K562 (cell line): ENCODE measurements around the gene COP1. TPM values are rescaled to one million over a fixed set of nuclear protein-coding genes. Genes with fewer than 3 reads are reported as not detected.
A peak's percentile ranks its signal among the peaks of the same experiment; 100 is the strongest.

ENCODE experiments used
- ATAC-seq: fragments of 200-7000 bp; cut with Tn5 transposase; 3 replicates; pipeline ENCODE4 v1.9.1; 2020; ENCODE audit warnings: moderate library complexity
- BruUV-seq: library from RNA; stranded (reverse); fragments of 400-500 nt; replicated peaks from 2 replicates; lab custom pipeline; 2021; lab: Mats Ljungman, UMichigan
- CTCF ChIA-PET: fragments of 300-600 bp; formaldehyde crosslinking; extraction: SDS; loops from one replicate; lab custom pipeline; 2021; ENCODE audit warnings: low intra/inter-chr PET ratio; lab: Yijun Ruan, JAX
- POLR2A ChIA-PET: fragments of 300-600, 350-650 bp; sonication (Branson Sonifier 250); formaldehyde crosslinking; extraction: SDS; loops from one replicate; lab custom pipeline; 2021; ENCODE audit warnings: antibody characterized with exemption, inconsistent platforms; lab: Yijun Ruan, JAX
- DNase-seq, 4 experiments: peaks; one replicate each; pipeline versions ENCODE4 v3.0.0 to v3.0.0-alpha.2; 2011 to 2018; ENCODE audit warnings: low spot score in 3 of 4, mixed read lengths in 3 of 4; ENCODE audit errors: extremely low read depth in 1 of 4
- FAIRE-seq: peaks from 2 replicates; lab custom pipeline; 2011; peaks lifted over from hg19 to GRCh38; lab: Jason Lieb, UNC
- H2AFZ ChIP-seq: 2 replicates; pipeline ENCODE4 v1.6.0; 2011; ENCODE audit warnings: low read depth, low read length, control low read depth, inconsistent platforms
- H3K27ac ChIP-seq: fragments of 200-600 bp; 3 replicates; pipeline ENCODE4 v1.8.0; 2011; ENCODE audit warnings: low read depth, mild to moderate bottlenecking, control low read depth, inconsistent platforms, low read length, moderate library complexity, mixed read lengths; ENCODE audit errors: extremely low read depth
- H3K27me3 ChIP-seq, 2 experiments: fragments of 300-600 bp in 1 of 2; 2 replicates in 1 of 2; 3 replicates in 1 of 2; pipeline versions ENCODE4 v1.6.0 to v1.8.0; 2011; ENCODE audit warnings: inconsistent platforms in 2 of 2, low read length in 2 of 2, mild to moderate bottlenecking in 1 of 2, mixed read lengths in 1 of 2, moderate library complexity in 1 of 2; ENCODE audit not compliant: control insufficient read depth in 2 of 2, insufficient read depth in 2 of 2
- H3K36me3 ChIP-seq: fragments of 300-600 bp; 3 replicates; pipeline ENCODE4 v1.8.0; 2011; ENCODE audit warnings: mild to moderate bottlenecking, low read length, inconsistent platforms; ENCODE audit not compliant: control insufficient read depth, insufficient read depth
- H3K4me1 ChIP-seq, 2 experiments: fragments of 200-600 bp in 1 of 2; replicated peaks in 1 of 2; 2 replicates in 1 of 2; 3 replicates in 1 of 2; pipeline versions ENCODE4 v1.5.1 to v1.8.0; 2011; ENCODE audit warnings: inconsistent platforms in 2 of 2, low read length in 2 of 2, mild to moderate bottlenecking in 1 of 2, mixed read lengths in 1 of 2, moderate library complexity in 1 of 2; ENCODE audit not compliant: control insufficient read depth in 2 of 2, insufficient read depth in 2 of 2
- H3K4me2 ChIP-seq: 2 replicates; pipeline ENCODE4 v1.6.1; 2011; ENCODE audit warnings: low read length, control low read depth, inconsistent platforms, mixed read lengths; ENCODE audit not compliant: insufficient read depth
- H3K4me3 ChIP-seq: fragments of 200-600 bp; sonication (generic), shearing (Covaris generic); 2 replicates; pipeline ENCODE4 v1.5.1; 2016; ENCODE audit warnings: control low read depth, inconsistent platforms
- H3K79me2 ChIP-seq: fragments of 200-600 bp; 3 replicates; pipeline ENCODE4 v1.8.0; 2011; ENCODE audit warnings: low read length, inconsistent platforms; ENCODE audit not compliant: control insufficient read depth, insufficient read depth
- H3K9ac ChIP-seq, 2 experiments: 2 replicates each; pipeline versions ENCODE4 v1.6.0 to v1.6.1; 2011; ENCODE audit warnings: low read depth in 2 of 2, low read length in 2 of 2, control low read depth in 1 of 2, inconsistent platforms in 1 of 2, mild to moderate bottlenecking in 1 of 2, mixed read lengths in 1 of 2; ENCODE audit not compliant: insufficient read depth in 1 of 2
- H3K9me1 ChIP-seq: one replicate; pipeline ENCODE4 v1.6.0; 2011; ENCODE audit warnings: inconsistent platforms, mild to moderate bottlenecking, low read length, moderate library complexity; ENCODE audit not compliant: control insufficient read depth, insufficient read depth
- H3K9me3 ChIP-seq: replicated peaks from 2 replicates; pipeline ENCODE4 v1.5.1; 2011; ENCODE audit warnings: low read depth, low read length, inconsistent platforms; ENCODE audit not compliant: control insufficient read depth, insufficient read depth
- H4K20me1 ChIP-seq: replicated peaks from 2 replicates; pipeline ENCODE4 v1.6.1; 2011; ENCODE audit warnings: low read length, inconsistent platforms, mixed read lengths; ENCODE audit not compliant: control insufficient read depth, insufficient read depth
- HDAC8 ChIP-seq: fragments of 450-650 bp; IDR thresholded peaks from 2 replicates; pipeline ENCODE4 v1.6.1; 2016; ENCODE audit warnings: mild to moderate bottlenecking, missing genetic modification characterization, moderate library complexity, missing compliant biosample characterization
- STAT5B ChIP-seq: fragments of 250-450 bp; sonication (Bioruptor Pico); IDR thresholded peaks from 2 replicates; pipeline ENCODE4 v1.8.0; 2021; ENCODE audit warnings: mild to moderate bottlenecking, inconsistent platforms
- ZNF316 ChIP-seq: fragments of 450-650 bp; IDR thresholded peaks from 2 replicates; pipeline ENCODE4 v1.6.1; 2016
- WGBS: fragments of 100-300 bp; shearing (Covaris generic); methylation state at CpG from one replicate; pipeline ENCODE4 v1.1.6; 2016; ENCODE audit warnings: low coverage, mixed read lengths; ENCODE audit not compliant: insufficient coverage; ENCODE audit errors: missing lambda C conversion rate; 5-methylcytosine and 5-hydroxymethylcytosine counted together
- in situ Hi-C: fragments of 300-500 bp; cut with MboI; formaldehyde crosslinking; loops from 4 replicates; pipeline ENCODE4 v1.15.0; 2018; ENCODE audit warnings: inconsistent platforms, mixed read lengths
- intact Hi-C: fragments of 100-400 bp; cut with micrococcal nuclease; formaldehyde crosslinking; loops from 2 replicates; pipeline ENCODE4 v1.14.2; 2022
- polyA plus RNA-seq, 8 experiments: library from polyadenylated mRNA; depleted of rRNA in 4 of 8; stranded (reverse) in 5 of 8; unstranded in 3 of 8; fragments of >200 nt; fragmentation: Nextera tagmentation in 2 of 8; fragmentation: Illumina TruSeq in 1 of 8; extraction: Ambion mirVana in 2 of 8; extraction: Trizol in 1 of 8; gene quantifications; 2 replicates each; pipeline versions ENCODE4 v1.2.1 to v1.2.3, GENCODE V29; 2011 to 2014; ENCODE audit warnings: inconsistent platforms in 1 of 8, missing spikeins in 1 of 8
- total RNA-seq, 7 experiments: library from RNA; depleted of rRNA in 6 of 7; stranded (reverse); fragments of >200 nt in 6 of 7; fragmentation: Illumina TruSeq in 2 of 7; extraction: Trizol in 2 of 7; gene quantifications; 2 replicates each; pipeline versions ENCODE4 v1.2.1 to v1.2.3, GENCODE V29; 2011 to 2021; ENCODE audit warnings: low replicate concordance in 1 of 7

Gene COP1
- total and polyA plus RNA-seq, 9 of the 15 experiments (the other 6 are each of a cell fraction or from before 2014, with no cell fraction given) = 25.8 to 77.7 (median 58.6) TPM

DNA sequence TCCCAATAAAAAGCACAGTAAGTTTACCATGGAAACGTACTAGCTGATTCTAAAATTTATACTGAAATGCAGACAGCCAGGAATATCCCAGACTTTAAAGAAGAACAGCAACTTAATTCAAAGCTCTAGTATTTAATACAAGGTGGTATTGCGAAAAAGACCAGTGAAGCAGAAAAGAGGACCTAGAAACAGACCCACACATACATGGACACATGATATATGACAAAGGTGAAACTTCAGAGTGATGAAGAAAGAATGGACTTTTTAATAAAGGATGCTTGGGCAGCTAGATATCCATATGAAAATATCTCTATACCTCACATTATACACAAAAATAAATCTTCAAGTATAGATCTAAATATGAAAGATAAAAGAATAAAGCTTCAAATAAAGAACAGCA lies 62.6 kb downstream of the COP1 start:
- Histone ChIP-seq H2AFZ (no peak overlapping the region), H3K36me3 (peaks cover 8% of the 10 kb centered on the region; the same call in 2 of the 3 replicates), H3K79me2 (peaks cover 26% of the 10 kb centered on the region), H3K4me2 (no peak overlapping the region), H3K4me1 (no peaks in the 10 kb centered on the region; a peak in 1 of 5 replicates), H3K9me3 (no peaks in the 10 kb centered on the region), H3K27me3 (no peaks in the 10 kb centered on the region), H3K27ac (no peak overlapping the region), H3K9ac (no peak overlapping the region), H4K20me1 (no peaks in the 10 kb centered on the region), H3K4me3 (no peak overlapping the region), H3K9me1 (no peaks in the 10 kb centered on the region)
- in situ Hi-C loops = no loop called here
- FAIRE-seq = no peak
- no peak for ATAC-seq
- CTCF ChIA-PET = no interaction called here
- intact Hi-C loops = no loop called here
- DNase-seq = no peak
- POLR2A ChIA-PET = no interaction called here
- WGBS = 91% methylated on average over 2 of the region's 2 CpGs
- no peak for TF ChIP-seq STAT5B (CRISPR knock-in tag)
- TF ChIP-seq, all 486 proteins: peak for 0
- no TSS peak for BruUV-seq

GRCh38 chr1:176142973-176143372 lies 64.1 kb downstream of the COP1 start:
- BruUV-seq = no TSS peak
- ChIA-PET POLR2A (no interaction called here), CTCF (no interaction called here)
- H4K20me1 ChIP-seq = no peaks in the 10 kb centered on the region
- H3K36me3 ChIP-seq = peaks cover 4% of the 10 kb centered on the region; the same call in 2 of the 3 replicates
- no peak for ATAC-seq
- peaks cover 37% of the 10 kb centered on the region for H3K79me2 ChIP-seq
- no peaks in the 10 kb centered on the region for H3K9me3 ChIP-seq
- H3K9ac ChIP-seq = no peak overlapping the region
- intact Hi-C loops = no loop called here
- H3K4me2 ChIP-seq = no peak overlapping the region
- TF ChIP-seq ZNF316 (0 out of 2 replicates have a peak, but pooled peaks have one; percentile 6), HDAC8 (no peak)
- TF ChIP-seq, all 486 proteins: peak for 1
- no peak overlapping the region for H2AFZ ChIP-seq
- H3K27ac ChIP-seq = no peak overlapping the region
- WGBS = 100% methylated on average over 2 of the region's 3 CpGs
- H3K4me1 ChIP-seq = no peaks in the 10 kb centered on the region; a peak in 1 of 5 replicates
- no peaks in the 10 kb centered on the region for H3K27me3 ChIP-seq
- H3K4me3 ChIP-seq = no peak overlapping the region
- FAIRE-seq = no peak
- in situ Hi-C loops = no loop called here
- DNase-seq = no peak
- no peaks in the 10 kb centered on the region for H3K9me1 ChIP-seq
